A673 (cell line): ENCODE data around the gene SPOCD1. TPM values are rescaled to one million over a fixed set of nuclear protein-coding genes. Genes with fewer than 3 reads are reported as not detected.

Experiments
- BruUV-seq: library from RNA; stranded (reverse); fragments of 400-500 nt; replicated peaks from 2 replicates; lab custom pipeline; 2021; lab: Mats Ljungman, UMichigan
- CTCF ChIA-PET: fragments of 300-600 bp; sonication (Branson Sonifier 250); formaldehyde crosslinking; loops from one replicate; lab custom pipeline; 2022; ENCODE audit warnings: antibody characterized with exemption; lab: Charles Lee
- POLR2A ChIA-PET: fragments of 300-600 bp; sonication (Branson Sonifier 250); formaldehyde crosslinking; loops from one replicate; lab custom pipeline; 2022; ENCODE audit warnings: antibody characterized with exemption; ENCODE audit not compliant: low non-redundant PET; lab: Charles Lee
- DNase-seq: peaks from one replicate; pipeline ENCODE4 v3.0.0-alpha.2; 2015; ENCODE audit warnings: low spot score
- H3K27ac ChIP-seq: fragments of 200-600 bp; sonication (generic); 2 replicates; pipeline ENCODE4 v1.5.1; 2016; ENCODE audit warnings: mixed run types, low read depth, mild to moderate bottlenecking, mixed read lengths, antibody characterized with exemption, low read length; ENCODE audit not compliant: poor library complexity, severe bottlenecking
- H3K27me3 ChIP-seq: fragments of 200-600 bp; sonication (generic); replicated peaks from 2 replicates; pipeline ENCODE4 v1.6.1; 2017; ENCODE audit warnings: mixed run types, low read depth, mild to moderate bottlenecking, mixed read lengths, antibody characterized with exemption, low read length; ENCODE audit not compliant: insufficient read depth, poor library complexity
- H3K36me3 ChIP-seq: fragments of 200-600 bp; sonication (generic); 2 replicates; pipeline ENCODE4 v1.6.1; 2016; ENCODE audit warnings: mixed run types, mild to moderate bottlenecking, mixed read lengths, antibody characterized with exemption, low read length; ENCODE audit not compliant: insufficient read depth, poor library complexity, severe bottlenecking
- H3K4me1 ChIP-seq: fragments of 200-600 bp; sonication (generic); 2 replicates; pipeline ENCODE4 v1.6.1; 2017; ENCODE audit warnings: mixed run types, mild to moderate bottlenecking, mixed read lengths, antibody characterized with exemption, low read length; ENCODE audit not compliant: insufficient read depth, poor library complexity, severe bottlenecking
- H3K4me3 ChIP-seq: fragments of 200-600 bp; sonication (generic); 2 replicates; pipeline ENCODE4 v1.5.1; 2016; ENCODE audit warnings: low read depth, mixed run types, mild to moderate bottlenecking, mixed read lengths, low read length; ENCODE audit not compliant: poor library complexity, severe bottlenecking
- H3K9me3 ChIP-seq: fragments of 200-600 bp; sonication (generic); 2 replicates; pipeline ENCODE4 v1.6.1; 2016; ENCODE audit warnings: mixed run types, low read depth, mild to moderate bottlenecking, mixed read lengths, antibody characterized with exemption, low read length; ENCODE audit not compliant: poor library complexity, severe bottlenecking
- CTCF ChIP-seq: fragments of 300-800, 200-600 bp; sonication (generic); conservative IDR thresholded peaks from 2 replicates; pipeline ENCODE4 v1.5.1; 2017; ENCODE audit warnings: low read depth, mild to moderate bottlenecking, antibody characterized with exemption, low read length, moderate library complexity, mixed read lengths
- EZH2 ChIP-seq: fragments of 200-600 bp; sonication (generic); IDR thresholded peaks from 2 replicates; pipeline ENCODE4 v1.6.1; 2017; ENCODE audit warnings: borderline replicate concordance, low read depth, mild to moderate bottlenecking, mixed read lengths, antibody characterized with exemption, low read length; ENCODE audit not compliant: poor library complexity, severe bottlenecking
- intact Hi-C: fragments of 100-400 bp; cut with micrococcal nuclease; formaldehyde crosslinking; loops from one replicate; pipeline ENCODE4 v1.10.0; 2022; ENCODE audit not compliant: unreplicated experiment
- total RNA-seq: library from RNA; stranded (reverse); gene quantifications from 2 replicates; pipeline ENCODE4 v1.2.3, GENCODE V29; 2021

The SPOCD1 gene
- total RNA-seq, 1 experiment from 2014 or later = 0.58 TPM

GRCh38 chr1:31759298-31760023 lies 56.4 kb downstream of the SPOCD1 start:
- TF ChIP-seq EZH2 = no peak
- TF ChIP-seq CTCF = no peak
- Histone ChIP-seq H3K9me3 (no peaks in the 10 kb centered on the region), H3K27ac (no peak overlapping the region), H3K36me3 (no peaks in the 10 kb centered on the region), H3K4me1 (peaks cover 25% of the 10 kb centered on the region), H3K4me3 (no peak overlapping the region), H3K27me3 (no peaks in the 10 kb centered on the region)
- BruUV-seq = no TSS peak
- intact Hi-C loops = no loop called here
- ChIA-PET CTCF (no interaction called here), POLR2A (interaction anchor here (0.6 kb wide), 1 partner anchor 75 kb away, joined by 3 read pairs; no protein-coding TSS in a partner anchor)
- no peak for DNase-seq

- Histone ChIP-seq H3K4me3 (no peak overlapping the region), H3K27ac (no peak overlapping the region), H3K9me3 (no peaks in the 10 kb centered on the region), H3K27me3 (no peaks in the 10 kb centered on the region), H3K4me1 (peaks cover 26% of the 10 kb centered on the region), H3K36me3 (no peaks in the 10 kb centered on the region)
- no peak for DNase-seq
- no peak for TF ChIP-seq EZH2
- no peak for TF ChIP-seq CTCF
- BruUV-seq = no TSS peak
- CTCF ChIA-PET = no interaction called here
- intact Hi-C loops = no loop called here
- POLR2A ChIA-PET = no interaction called here
Observed at GRCh38 chr1:31758823-31759222, 57.0 kb downstream of the SPOCD1 start.

GRCh38 chr1:31757989-31758388 lies 57.8 kb downstream of the SPOCD1 start:
- CTCF ChIA-PET = no interaction called here
- H3K27ac ChIP-seq = no peak overlapping the region
- POLR2A ChIA-PET = no interaction called here

More at GRCh38 chr1:31757989-31758388, 57.8 kb downstream of the SPOCD1 start:
- no peak for TF ChIP-seq CTCF
- no peak for TF ChIP-seq EZH2
- Histone ChIP-seq H3K27me3 (no peaks in the 10 kb centered on the region), H3K9me3 (no peaks in the 10 kb centered on the region), H3K36me3 (no peaks in the 10 kb centered on the region), H3K4me3 (no peak overlapping the region), H3K4me1 (peaks cover 29% of the 10 kb centered on the region)
- intact Hi-C loops = no loop called here
- no peak for DNase-seq
- BruUV-seq = no TSS peak
